ENCODE results near the gene CHML.

- TF ChIP-seq POLR2AphosphoS5 (IDR thresholded peaks at IDR 0.05; ENCODE audit: low read depth, low read length) (no peak), TAF1 (IDR thresholded peaks at IDR 0.05; ENCODE audit: borderline replicate concordance, insufficient read depth, low read length) (no peak), SIN3A (IDR thresholded peaks at IDR 0.05; ENCODE audit: borderline replicate concordance, insufficient read depth, low read length) (no peak), REST (IDR thresholded peaks at IDR 0.05; ENCODE audit: insufficient read depth in 1 of 2, low read depth in 2 of 2, low read length in 2 of 2) (no peak), FOXP2 (optimal IDR thresholded peaks at IDR 0.05; ENCODE audit: borderline replicate concordance, extremely low read depth, extremely low read length, insufficient read depth) (no peak)
Measured at GRCh38 chr1:241666419-241666818, 26.2 kb upstream of the CHML start.
